ENCODE results near the gene CTBP2.
"Not testable (repeated sequence)": the region's sequence is repeated elsewhere in the genome, so short reads cannot be mapped to it uniquely, and the experiment has no call there.

CTBP2 gene

DNA sequence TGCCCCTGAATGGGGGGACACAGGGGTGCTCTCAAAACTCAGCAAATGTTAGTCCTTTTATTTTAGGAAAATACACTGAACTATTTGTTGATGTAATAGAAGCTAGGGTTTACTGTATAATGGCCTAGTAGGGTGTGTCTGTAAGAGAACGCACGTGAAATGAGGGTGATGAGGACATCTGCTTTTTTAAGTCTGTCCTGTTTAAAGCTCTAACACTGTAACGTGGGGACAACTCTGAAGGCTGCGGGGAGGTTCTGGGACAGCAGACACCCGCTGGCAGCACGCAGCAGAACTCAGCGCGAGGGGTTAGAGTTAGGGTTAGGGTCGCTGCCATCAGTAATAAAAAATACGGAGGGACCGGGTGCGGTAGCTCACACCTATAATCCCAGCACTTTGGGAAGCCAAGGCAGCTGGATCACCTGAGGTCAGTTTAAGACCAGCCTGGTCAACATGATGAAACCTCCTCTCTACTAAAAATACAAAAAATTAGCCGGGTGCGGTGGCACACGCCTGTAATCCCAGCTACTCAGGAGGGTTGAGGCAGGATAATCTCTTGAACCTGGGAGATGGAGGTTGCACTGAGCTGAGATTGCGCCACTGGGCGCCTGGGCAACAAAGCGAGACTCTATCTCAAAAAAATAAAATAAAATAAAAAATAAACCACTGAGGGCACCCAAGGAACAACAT lies 98.0 kb downstream of the CTBP2 start:
- DNase-seq: no peak

DNA sequence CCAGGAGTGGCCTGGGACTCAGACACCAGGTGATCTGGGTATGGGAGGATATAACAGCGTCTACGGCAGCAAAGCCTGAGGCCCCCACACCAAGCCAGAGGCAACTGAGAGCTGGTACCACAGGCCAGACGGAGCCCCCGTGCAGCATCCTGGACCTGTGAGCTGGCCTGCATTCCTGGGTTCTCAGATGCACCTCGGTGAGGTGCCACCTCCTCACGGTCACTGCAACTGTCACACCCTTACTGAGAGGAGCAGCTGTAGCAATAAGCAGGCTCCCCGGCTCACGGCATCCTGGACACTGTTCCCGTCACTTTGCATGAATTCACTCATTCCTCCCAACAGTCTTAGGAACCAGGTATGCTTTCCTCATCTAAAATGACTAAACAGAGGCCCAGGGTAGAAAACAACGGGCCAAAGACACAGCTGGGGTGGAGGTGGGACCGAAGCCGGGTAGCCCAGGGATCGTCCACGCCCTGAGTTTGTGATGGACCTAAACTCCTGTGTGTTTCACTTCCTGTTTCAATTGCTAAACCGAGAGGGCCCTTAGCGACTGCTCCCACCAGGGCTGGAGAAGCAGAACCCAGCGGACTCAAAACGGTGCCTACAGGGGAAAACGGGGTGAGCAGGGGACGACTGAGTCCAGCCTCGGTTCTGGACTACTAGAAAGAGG lies 98.7 kb downstream of the CTBP2 start:
- DNase-seq: peak; percentile 34

DNA sequence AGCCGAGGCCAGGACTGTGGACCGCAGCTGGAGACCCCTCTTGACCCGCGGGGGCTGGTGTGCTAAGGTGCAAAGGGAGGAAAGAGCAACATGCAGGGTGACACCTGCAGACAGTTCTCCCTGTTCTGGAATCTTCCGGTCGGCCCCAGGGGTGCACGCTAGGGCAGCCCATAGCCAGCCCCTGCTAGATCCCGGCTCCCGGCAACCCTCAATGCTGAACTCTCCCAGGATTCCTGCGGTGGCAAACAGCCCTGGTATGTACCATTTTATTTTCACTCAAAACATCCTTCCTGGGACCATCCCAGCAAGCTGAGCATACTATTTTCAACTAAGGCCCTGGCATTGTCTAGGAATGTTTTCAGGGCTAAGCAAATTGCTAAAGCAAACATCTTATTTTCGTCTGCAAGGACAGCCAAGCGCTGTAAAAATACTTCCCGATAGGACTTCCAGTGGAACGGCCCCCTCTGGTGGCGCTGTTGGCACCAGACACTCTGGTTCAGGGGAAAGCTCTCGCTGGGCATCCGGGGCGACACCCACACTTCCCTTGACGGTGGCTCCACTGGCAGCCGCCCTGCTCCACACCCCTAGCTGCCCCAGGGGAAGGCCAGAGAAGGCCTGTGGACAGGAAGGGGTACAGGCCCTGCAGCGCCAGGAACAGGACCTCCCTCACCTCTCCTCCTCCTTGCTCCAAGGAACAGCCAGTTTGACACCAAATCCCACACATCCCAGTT lies 99.4 kb downstream of the CTBP2 start:
- DNase-seq: peak; percentile 53

DNA sequence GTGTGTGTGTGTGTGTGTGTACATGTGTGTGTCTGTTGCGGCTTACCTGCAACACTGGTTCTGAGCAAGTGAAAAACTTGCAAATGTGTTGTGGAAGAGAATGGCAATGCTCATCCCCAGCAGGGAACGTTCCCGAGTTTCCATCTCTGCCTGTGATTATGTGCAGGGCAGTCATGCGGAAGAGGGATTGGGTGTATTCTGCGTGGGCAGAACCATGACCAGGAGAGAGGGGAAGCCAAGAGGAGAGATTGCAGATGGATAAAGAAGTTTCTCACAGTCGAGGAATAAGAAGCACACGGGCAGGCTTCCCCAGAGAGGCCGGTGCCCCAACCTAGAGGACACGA lies 99.9 kb downstream of the CTBP2 start:
- DNase-seq: no peak

DNA sequence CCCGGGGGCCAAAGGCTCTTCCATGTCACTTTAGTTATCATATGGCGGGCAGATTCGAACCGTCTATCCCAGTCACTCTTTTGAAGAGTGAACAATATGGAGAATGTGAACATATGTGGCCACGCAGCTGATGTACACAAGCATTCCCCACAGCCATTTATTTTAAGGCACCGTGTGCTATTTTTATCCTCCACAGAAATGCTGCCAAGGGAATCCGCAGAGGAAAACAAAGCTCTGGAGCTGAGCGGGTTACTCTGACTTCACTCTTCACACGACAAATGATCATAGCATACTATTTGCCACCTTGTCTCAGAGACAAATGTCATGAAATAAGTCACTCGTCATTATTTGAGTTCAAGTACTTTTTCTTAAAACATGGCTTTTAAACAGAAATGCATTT lies 100.3 kb downstream of the CTBP2 start:
- DNase-seq: no peak

DNA sequence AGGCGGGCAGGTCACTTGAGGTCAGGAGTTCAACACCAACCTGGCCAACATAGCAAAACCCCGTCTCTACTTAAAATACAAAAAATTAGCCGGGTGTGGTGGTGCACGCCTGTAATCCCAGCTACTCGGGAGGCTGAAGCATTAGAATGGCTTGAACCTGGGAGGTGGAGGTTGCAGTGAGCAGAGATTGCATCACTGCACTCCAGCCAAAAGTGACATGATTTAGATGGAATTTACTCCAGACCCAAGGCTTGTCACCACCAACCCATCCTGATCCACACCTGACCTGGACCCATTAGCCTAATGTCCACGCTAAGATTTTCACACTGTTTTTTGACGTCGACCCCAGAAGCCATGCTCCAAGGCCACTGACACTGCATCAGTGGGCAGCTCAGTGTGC lies 101.0 kb downstream of the CTBP2 start:
- DNase-seq: not testable (repeated sequence)

DNA sequence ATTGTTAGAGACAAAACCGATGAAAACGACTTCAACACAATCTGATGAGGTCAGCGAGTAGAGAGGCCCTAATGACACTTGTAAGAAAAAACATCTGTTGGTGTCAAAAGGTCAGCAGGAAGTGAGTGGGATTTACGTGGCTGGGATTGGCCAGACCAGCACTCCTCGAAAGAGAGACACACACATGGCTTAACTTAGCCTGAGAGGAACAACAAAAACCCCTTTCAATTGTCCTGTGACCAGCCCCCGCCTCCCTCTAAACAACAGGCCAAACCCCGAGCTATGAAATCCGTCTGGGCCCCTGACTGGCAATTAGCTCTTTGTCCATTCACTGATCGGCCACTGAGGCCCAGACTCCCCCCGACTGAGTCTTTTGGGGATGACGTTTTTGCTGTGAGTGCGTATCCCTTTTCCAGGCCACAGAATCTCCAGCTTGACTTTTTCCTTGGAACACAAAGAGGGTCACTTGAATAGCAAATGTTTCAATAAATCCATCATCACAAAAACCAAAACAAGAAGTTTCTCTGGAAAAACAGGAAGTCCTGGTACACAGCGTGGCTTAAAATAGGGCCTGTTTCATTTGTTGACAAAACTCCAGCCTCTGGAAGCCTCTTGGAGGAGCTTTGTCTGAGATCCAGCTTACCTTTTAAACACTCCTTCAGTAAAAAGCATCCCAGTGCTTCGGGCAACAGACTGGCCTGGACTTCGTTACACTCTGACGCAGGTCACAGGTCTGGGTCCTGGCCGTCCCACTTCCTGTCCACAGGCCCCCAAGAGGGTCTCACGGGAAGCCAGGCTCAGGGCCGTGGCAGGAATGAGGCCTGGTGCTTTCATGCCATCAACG lies 103.0 kb downstream of the CTBP2 start:
- peak; percentile 42 for DNase-seq

DNA sequence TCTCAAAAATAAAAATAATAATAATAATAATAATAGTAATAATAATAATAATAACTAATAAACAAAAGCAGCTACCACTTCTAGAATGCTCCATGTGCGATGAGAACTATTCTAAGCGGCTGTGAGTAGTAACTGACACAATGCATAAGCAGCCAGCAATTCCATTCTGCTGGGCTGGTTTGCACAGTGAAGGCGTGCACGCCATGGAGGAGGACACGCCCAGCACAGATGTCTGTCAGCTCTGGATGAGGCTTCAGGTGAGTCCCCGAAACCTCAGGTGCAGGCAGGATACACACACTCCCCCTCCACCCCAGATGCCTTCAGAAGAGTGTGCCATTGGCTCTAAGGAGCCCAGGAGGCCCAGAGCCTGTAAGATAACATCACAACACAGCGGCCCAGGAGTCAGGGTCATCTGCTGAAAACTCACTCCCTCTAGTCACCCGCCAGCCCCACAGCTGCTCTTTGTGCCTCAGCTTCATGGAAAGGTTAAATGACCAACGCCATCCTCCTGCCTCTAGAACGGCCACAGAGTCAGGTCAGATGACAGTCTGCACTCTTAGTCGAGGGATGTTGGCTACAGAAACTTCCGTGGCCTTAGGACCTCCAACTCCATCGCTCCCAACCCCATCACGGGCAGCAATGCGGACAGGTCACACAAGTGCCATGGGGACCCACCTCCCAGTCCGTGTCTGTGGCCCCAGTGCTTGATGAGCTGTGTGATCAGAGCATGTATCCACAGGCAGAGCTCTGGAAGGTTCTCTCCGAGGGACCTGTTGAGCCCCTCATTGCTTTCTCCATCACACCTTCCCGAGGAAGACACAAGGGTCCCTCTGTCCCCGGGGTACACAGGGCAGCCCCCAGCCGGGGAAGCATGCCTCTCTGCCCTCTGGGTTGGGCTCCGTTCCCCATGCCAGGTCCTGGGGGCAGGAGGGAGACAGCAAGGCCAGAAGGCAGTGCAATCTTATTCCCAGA lies 103.9 kb downstream of the CTBP2 start:
- DNase-seq: no peak

DNA sequence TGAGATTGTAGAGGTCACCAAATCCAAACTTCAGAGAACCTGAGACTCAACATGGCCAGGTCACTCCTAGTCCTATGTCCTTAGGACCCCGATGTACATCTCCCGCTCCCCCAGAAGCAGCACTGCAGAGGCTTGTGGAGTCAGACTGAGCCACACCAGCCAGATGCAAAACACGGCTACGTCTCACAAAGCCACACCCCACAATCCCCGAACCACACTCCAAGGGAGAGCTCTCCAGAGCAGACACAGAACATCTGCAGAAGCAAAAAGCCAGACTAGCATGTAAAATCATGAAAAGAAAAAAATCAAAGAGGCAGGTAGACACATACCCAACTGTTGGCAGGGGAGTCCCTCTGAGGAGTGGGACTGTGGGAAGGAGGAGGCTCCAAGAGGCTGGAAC lies 104.9 kb downstream of the CTBP2 start:
- no peak for DNase-seq

DNA sequence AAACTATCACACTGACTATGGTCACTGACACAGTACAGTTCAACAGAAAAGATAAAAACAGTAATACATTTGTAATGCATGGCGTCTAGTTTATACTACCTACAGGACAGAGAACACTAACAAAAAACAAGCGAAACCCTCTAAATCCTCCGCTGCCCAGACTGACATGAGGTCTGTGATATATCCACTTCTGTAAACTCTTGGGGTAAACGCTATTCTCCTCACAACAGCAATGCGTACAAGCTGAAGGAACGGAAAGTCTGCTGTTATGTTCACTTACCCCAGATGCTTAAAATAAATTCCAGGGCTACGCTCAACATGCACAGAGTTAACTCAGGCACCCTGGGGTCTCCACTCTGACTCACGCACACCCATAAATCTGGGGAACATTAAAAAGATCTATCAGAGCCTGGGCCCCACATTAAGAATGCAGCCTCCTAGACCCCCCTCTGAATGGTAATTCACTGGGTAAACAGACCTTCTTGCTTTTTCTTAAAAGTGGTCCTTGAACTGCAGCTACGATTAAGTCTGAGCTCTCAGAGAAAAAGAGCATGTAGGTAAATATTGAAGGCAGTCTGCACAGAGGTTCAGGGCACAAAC lies 105.6 kb downstream of the CTBP2 start:
- DNase-seq: no peak

DNA sequence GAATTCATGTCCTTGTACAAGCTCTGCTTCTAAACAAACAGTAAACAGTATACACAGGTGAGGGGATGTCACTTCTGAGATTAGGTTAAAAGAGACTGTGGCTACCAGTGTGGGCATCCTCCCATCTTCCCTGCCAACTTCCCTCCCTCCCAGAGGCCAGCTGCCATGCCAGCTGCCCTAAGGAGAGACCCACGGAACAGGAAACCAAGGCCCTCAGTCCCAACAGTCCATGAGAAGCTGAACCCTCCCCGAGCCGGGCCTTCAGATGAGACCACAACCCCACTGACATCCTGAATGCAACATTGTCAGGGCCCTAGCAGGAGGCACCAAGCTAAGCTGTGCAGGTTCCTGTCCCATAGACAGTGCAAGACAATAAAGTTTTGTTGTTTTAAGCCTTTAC lies 106.1 kb downstream of the CTBP2 start:
- DNase-seq: no peak

DNA sequence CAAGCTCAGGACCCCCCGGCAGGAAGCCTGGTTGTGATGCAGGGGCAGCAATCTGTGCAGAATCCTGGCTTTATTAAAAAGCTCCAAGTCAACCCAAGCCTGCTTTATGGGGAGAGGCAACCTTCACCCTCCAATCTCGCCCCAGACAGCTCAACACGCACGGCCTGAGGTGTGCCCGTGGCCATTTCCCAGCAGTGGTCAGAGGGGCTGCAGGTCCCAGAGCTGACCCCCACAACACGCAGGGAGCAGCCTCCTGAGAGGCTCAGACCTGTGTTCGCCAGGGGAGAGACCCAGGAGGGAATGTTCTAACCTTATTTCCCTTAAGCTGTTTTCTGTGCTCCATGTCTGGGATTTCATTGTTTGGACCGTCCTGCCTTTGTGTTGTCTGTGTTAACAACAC lies 108.2 kb downstream of the CTBP2 start:
- DNase-seq: no peak

DNA sequence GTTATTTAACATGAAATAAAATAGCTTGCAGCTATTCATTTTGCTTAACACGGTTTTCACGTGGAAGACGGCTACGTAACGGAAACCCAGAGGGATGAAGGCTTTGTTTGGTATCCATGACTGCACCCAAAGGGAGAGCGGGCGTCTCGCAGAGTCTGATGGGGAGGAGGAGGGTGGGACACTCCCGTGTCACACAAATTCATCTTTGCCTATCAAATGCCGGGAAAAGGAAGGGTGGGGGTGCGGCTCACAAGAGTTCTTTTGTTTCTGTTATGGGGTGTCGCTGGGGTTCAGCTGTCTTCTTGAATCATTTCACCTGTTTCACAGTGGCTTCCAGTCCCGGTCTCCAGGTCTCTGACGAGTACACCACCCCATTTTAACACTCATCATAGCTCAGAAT lies 110.0 kb downstream of the CTBP2 start:
- no peak for DNase-seq

DNA sequence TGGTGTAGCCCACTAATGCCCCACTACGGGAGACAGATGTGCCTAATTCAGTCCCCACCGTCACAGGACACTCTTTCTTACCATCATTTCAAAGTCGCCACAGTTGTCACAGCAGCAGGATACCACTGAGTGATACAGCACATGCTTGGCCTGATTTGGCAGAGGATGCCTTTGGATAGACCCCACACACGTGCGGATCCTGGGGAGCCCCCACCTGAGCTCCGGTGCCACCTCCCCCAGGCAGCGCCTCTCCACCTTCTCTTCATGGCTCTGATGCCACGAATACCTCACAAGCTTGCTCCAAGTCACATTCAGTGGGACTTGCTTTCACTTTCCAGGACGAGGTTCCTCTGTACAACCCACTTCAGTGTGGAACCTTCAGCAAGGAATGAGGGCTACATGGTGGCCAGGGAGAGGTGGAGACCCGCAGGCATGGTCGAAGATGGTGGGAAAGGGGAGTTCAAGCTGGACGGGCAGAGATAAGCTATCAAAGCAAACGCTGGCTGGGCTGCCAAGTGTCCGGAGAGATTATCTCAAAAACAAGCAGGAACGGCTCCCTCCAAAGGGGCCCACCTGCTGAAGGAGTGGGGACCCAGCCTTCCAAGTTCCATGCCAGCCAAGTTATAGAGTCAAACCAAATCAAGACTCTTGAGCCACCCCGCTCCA lies 111.0 kb downstream of the CTBP2 start:
- DNase-seq: no peak

DNA sequence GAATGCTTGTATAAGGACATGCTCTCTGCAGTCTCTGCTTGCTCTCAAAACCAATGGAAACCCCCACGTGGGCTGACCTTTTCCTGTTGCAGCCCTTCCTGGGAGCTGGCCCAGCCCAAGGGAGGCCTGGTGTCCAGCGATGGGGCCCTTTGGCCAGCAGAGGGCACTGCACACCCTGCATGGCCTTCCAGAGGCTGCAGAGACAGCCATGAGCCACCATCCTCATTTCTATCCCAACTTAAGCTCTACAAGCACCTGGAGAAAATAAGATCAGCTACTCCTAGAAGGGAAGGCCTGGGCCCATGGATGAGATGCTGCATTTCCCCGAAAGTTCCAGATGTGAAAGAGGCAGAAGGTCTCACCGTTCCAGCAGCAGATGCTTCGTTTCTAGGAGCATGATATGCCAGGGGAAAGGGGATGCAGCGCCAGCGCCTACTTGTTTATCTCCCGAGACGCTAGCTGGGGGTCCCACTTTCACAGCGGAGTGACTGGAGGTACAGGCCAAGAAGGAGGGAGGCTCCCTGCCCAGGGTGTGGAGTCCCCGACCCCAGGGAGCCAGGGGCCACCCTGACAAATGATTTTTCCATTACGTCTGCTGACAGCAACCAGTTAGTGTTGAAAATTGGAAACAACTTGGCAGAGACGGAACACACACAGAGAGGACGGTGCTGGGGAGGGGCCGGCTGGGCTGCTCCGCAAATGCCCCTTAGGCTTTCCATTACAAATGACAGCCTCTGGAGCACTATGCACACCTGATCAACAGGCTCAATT lies 112.1 kb downstream of the CTBP2 start:
- DNase-seq: peak; percentile 49

DNA sequence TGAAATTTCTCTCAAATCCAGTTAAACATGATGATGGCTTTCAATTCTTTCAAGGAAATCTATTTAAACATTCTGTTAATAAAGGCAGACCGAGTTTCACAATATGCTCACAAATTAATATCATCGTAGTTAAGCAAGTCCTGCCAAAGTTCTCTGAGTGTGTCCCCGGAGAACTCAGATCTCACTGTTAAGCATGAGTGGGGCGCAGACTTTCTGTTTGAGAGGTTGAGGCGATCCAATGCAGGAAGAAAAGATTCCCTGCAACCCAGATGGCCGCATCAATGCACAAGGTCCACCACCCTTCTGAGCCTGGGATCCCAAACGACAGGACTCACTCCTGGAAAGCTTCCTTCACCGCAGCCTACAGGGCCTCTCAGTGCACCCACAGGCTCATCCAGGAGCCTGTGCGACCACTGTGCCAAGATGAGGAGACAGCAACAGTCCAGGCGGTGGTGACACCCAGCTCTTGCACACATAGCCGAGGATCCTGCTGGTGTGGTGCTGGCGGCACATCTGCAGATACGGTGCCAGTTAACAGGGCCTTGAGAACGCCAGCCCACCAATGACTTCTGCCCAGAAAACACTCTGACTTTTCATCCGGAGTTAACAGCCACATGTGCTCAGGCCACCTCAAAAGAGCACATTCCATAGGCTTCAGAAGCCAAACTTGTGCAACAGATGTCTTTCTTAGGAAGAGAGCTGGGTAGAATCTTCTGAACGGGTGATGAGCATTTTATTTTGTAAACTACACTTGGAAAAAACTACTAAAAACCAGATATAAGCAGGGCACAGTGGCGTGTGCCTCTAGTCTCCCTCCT lies 116.3 kb downstream of the CTBP2 start:
- DNase-seq: no peak

DNA sequence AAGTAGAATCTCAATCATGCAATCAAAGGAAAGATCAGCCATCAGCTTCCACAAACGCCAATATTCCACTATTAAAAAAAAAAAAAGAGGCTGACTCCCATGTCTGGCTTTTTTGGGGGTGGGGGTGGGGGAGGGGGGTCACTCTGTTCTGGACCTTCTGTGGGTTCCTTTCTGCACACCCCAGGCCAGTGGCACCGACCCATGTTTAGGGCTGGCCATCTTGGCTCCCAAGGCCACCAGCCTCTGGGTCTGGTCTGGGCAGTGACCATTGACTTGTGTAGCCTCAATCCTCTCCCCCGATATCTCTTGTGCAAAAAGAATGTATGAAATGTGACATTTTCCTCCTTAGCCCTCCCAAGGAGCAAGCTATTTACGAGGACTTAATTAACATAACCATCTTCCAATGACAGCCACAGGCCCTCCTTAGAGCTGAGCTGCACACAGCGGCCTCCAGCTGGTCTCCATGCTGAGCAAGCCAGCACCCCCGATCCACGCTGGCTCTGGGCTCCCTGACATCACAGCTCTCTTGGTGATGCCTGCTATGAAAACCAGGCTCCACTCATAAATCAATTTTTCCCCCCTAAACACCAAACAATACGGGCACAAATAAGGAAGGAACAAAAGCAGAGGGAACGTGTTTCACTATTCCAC lies 118.4 kb downstream of the CTBP2 start:
- no peak for DNase-seq

DNA sequence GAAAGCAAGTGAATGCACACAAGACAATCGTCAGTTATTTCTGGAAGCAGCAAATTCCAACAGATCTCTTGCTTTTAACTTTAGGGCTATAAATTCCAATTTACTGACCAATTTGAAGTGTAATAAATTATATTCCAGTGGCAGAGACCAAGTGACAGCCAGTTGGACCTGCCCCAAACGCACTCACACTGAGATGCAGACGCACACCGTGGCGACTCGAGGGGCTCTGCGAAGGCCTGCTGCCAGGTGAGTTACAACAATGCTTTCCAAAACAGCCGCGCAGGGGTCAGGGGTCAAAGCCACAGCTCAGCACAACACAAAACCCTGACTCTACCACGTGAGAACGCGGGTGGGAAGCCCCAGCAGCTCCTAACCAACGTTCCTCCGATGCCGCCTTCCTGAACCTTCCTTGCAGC lies 121.0 kb downstream of the CTBP2 start:
- DNase-seq: no peak

DNA sequence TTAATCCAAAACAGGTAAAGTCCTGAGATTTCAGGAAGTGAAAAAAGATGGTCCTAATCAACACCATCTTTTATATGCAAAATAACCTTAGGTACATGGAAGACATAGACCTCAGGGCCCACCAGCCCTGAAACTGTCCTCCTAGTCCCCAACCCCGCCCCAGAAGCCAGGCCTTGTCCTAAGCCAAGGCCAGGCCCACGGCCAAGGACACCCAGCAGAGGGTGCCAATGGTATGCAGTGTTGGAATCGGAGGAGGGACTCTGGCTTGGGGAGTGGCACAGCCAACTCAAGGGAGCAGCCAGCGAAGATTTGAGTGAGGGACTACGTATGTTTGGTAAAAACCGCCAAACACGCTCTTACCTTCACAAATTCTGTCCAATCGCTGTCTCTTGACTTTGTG lies 121.7 kb downstream of the CTBP2 start:
- DNase-seq: no peak
